Heart left ventricle (tissue), 13 donors: ENCODE data around the gene TMEM80.

Source experiments
- POLR2A ChIP-seq, 2 donors: fragments of 450-650 bp; IDR thresholded peaks; one replicate each; pipeline ENCODE4 v1.6.1; 2017; ENCODE audit warnings: antibody characterized with exemption in 2 of 2, mild to moderate bottlenecking in 2 of 2, moderate library complexity in 2 of 2
- TF ChIP-seq, protein P1 (sequence below), 12 donors: fragments of 200-600 bp; sonication (generic) in 4 of 12; IDR thresholded peaks; one replicate each; pipeline versions ENCODE4 v1.5.0 to v1.8.0; 2018 to 2022; ENCODE audit warnings: antibody characterized with exemption in 12 of 12, mild to moderate bottlenecking in 5 of 12
- donor health status: ischemic (EF 13 %, LVEDD 7.1; RV severe dilation, severe dysfunction).
- donor health status: DM: no; HTN: yes; CAD: no.
- donor health status: DM: no; HTN: no; CAD: no.
- donor health status: ischemic (EF 25% LVEDD 6.9; RV normal size, moderate dysfunction).
- donor health status: ischemic (EF 25% LVEDD 5.7; RV mildly dilated, moderate dysfunction).
- donor health status: ischemic (EF 35%, LVEDD 5.7; RV mildly dilated, moderate dysfunction).
- donor health status: nonischemic (EF 11% LVEDD 7.7; RV severe dilation, severe dysfunction).
- donor health status: DM: yes; HTN: yes; CAD: no.
- donor health status: PGD.
- donor health status: ischemic (EF 29% LVEDD 5.4; RV normal size, mild dysfunction).
- donor health status: nonischemic (EF 23%, LVEDD 6.1; RV moderate dilation, normal function).

- TF ChIP-seq, protein P1, sequence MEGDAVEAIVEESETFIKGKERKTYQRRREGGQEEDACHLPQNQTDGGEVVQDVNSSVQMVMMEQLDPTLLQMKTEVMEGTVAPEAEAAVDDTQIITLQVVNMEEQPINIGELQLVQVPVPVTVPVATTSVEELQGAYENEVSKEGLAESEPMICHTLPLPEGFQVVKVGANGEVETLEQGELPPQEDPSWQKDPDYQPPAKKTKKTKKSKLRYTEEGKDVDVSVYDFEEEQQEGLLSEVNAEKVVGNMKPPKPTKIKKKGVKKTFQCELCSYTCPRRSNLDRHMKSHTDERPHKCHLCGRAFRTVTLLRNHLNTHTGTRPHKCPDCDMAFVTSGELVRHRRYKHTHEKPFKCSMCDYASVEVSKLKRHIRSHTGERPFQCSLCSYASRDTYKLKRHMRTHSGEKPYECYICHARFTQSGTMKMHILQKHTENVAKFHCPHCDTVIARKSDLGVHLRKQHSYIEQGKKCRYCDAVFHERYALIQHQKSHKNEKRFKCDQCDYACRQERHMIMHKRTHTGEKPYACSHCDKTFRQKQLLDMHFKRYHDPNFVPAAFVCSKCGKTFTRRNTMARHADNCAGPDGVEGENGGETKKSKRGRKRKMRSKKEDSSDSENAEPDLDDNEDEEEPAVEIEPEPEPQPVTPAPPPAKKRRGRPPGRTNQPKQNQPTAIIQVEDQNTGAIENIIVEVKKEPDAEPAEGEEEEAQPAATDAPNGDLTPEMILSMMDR (IDR thresholded peaks at IDR 0.05) = no peak
- TF ChIP-seq POLR2A (IDR thresholded peaks at IDR 0.05) = no peak
These were observed 23.8 kb downstream of the TMEM80 start for GRCh38 chr11:719214-720016.
